H9 (cell line): Measurements from ENCODE around the gene OGA. TPM values are rescaled to one million over a fixed set of nuclear protein-coding genes. Genes with fewer than 3 reads are reported as not detected.

Source experiments
- DNase-seq: peaks from one replicate; pipeline ENCODE4 v3.0.0-alpha.2; 2017
- H2AFZ ChIP-seq: one replicate; pipeline ENCODE4 v1.6.1; 2013; ENCODE audit warnings: mild to moderate bottlenecking, low read length, control low read depth, moderate library complexity
- H2AK5ac ChIP-seq: 2 replicates; pipeline ENCODE4 v1.6.1; 2013; ENCODE audit warnings: low read length, control low read depth, mixed read lengths; ENCODE audit not compliant: insufficient read length
- H2BK120ac ChIP-seq: one replicate; pipeline ENCODE4 v1.6.1; 2013; ENCODE audit warnings: low read depth, mild to moderate bottlenecking, low read length, control low read depth, inconsistent platforms; ENCODE audit not compliant: poor library complexity, severe bottlenecking
- H2BK12ac ChIP-seq: 2 replicates; pipeline ENCODE4 v1.6.1; 2013; ENCODE audit warnings: low read length, control low read depth, mixed read lengths, low read depth; ENCODE audit not compliant: insufficient read length
- H2BK15ac ChIP-seq: 2 replicates; pipeline ENCODE4 v1.6.1; 2013; ENCODE audit warnings: low read depth, low read length, control low read depth
- H2BK20ac ChIP-seq: one replicate; pipeline ENCODE4 v1.6.1; 2013; ENCODE audit warnings: low read depth, mild to moderate bottlenecking, low read length, control low read depth, inconsistent platforms; ENCODE audit not compliant: poor library complexity, severe bottlenecking
- H2BK5ac ChIP-seq: 2 replicates; pipeline ENCODE4 v1.6.1; 2013; ENCODE audit warnings: low read length, control low read depth, mixed read lengths; ENCODE audit not compliant: insufficient read length
- H3K14ac ChIP-seq: 2 replicates; pipeline ENCODE4 v1.6.1; 2013; ENCODE audit warnings: low read length, control low read depth; ENCODE audit not compliant: insufficient read depth
- H3K18ac ChIP-seq: 2 replicates; pipeline ENCODE4 v1.6.1; 2013; ENCODE audit warnings: low read depth, mild to moderate bottlenecking, mixed read lengths, low read length, control low read depth; ENCODE audit not compliant: insufficient read length
- H3K23ac ChIP-seq: 2 replicates; pipeline ENCODE4 v1.6.1; 2013; ENCODE audit warnings: low read length, control low read depth, mixed read lengths, low read depth; ENCODE audit not compliant: insufficient read length
- H3K23me2 ChIP-seq: 2 replicates; pipeline ENCODE4 v1.6.1; 2013; ENCODE audit warnings: low read depth, mild to moderate bottlenecking, mixed read lengths, low read length, control low read depth; ENCODE audit not compliant: insufficient read length, poor library complexity, severe bottlenecking
- H3K27ac ChIP-seq: 2 replicates; pipeline ENCODE4 v1.5.1; 2013; ENCODE audit warnings: low read length, control low read depth, mixed read lengths, low read depth; ENCODE audit not compliant: insufficient read length
- H3K27me3 ChIP-seq: 2 replicates; pipeline ENCODE4 v1.6.1; 2013; ENCODE audit warnings: low read length, control low read depth, inconsistent platforms; ENCODE audit not compliant: insufficient read depth
- H3K4ac ChIP-seq: 2 replicates; pipeline ENCODE4 v1.6.1; 2013; ENCODE audit warnings: low read depth, mild to moderate bottlenecking, control low read depth, inconsistent platforms, low read length, moderate library complexity
- H3K4me1 ChIP-seq: 2 replicates; pipeline ENCODE4 v1.6.1; 2013; ENCODE audit warnings: low read length, control low read depth, inconsistent platforms; ENCODE audit not compliant: insufficient read depth
- H3K4me2 ChIP-seq: 2 replicates; pipeline ENCODE4 v1.6.1; 2013; ENCODE audit warnings: low read length, control low read depth, mixed read lengths; ENCODE audit not compliant: insufficient read length, insufficient read depth
- H3K56ac ChIP-seq: 2 replicates; pipeline ENCODE4 v1.6.1; 2013; ENCODE audit warnings: low read depth, mild to moderate bottlenecking, mixed read lengths, low read length, control low read depth; ENCODE audit not compliant: insufficient read length
- H3K79me1 ChIP-seq: 2 replicates; pipeline ENCODE4 v1.6.1; 2013; ENCODE audit warnings: low read depth, mild to moderate bottlenecking, moderate library complexity, low read length, control low read depth, inconsistent platforms; ENCODE audit not compliant: insufficient read depth, poor library complexity, severe bottlenecking
- H3K79me2 ChIP-seq: 2 replicates; pipeline ENCODE4 v1.6.1; 2013; ENCODE audit warnings: low read length, control low read depth, inconsistent platforms; ENCODE audit not compliant: insufficient read depth
- H3K9ac ChIP-seq: 2 replicates; pipeline ENCODE4 v1.6.1; 2013; ENCODE audit warnings: low read length, control low read depth, mixed read lengths; ENCODE audit not compliant: insufficient read length; ENCODE audit errors: extremely low read depth
- H3K9me3 ChIP-seq: one replicate; pipeline ENCODE4 v1.6.1; 2013; ENCODE audit warnings: low read depth, low read length, inconsistent platforms; ENCODE audit not compliant: control insufficient read depth
- H3T11ph ChIP-seq: one replicate; pipeline ENCODE4 v1.6.1; 2013; ENCODE audit warnings: mild to moderate bottlenecking, low read length, control low read depth, inconsistent platforms
- H4K20me1 ChIP-seq: one replicate; pipeline ENCODE4 v1.6.1; 2013; ENCODE audit not compliant: control insufficient read depth, insufficient read length, insufficient read depth
- H4K5ac ChIP-seq: 2 replicates; pipeline ENCODE4 v1.6.1; 2013; ENCODE audit warnings: low read depth, mild to moderate bottlenecking, mixed read lengths, low read length, control low read depth; ENCODE audit not compliant: insufficient read length
- H4K8ac ChIP-seq: replicated peaks from 2 replicates; pipeline ENCODE4 v1.6.1; 2013; ENCODE audit warnings: low read length, control low read depth, mixed read lengths, low read depth; ENCODE audit not compliant: insufficient read length
- H4K91ac ChIP-seq: 2 replicates; pipeline ENCODE4 v1.6.1; 2013; ENCODE audit warnings: low read depth, mild to moderate bottlenecking, moderate library complexity, mixed read lengths, low read length, control low read depth; ENCODE audit not compliant: insufficient read length
- H3K27ac Mint-ChIP-seq, 3 experiments: 2 replicates in 2 of 3; 3 replicates in 1 of 3; pipeline ENCODE4 v1.8.0; 2020 to 2021; ENCODE audit warnings: mixed read lengths in 3 of 3, mild to moderate bottlenecking in 1 of 3, moderate library complexity in 1 of 3
- H3K27me3 Mint-ChIP-seq: 2 replicates; pipeline ENCODE4 v1.8.0; 2021; ENCODE audit warnings: low read depth, mild to moderate bottlenecking, moderate library complexity, mixed read lengths
- H3K36me3 Mint-ChIP-seq, 3 experiments: 2 replicates in 2 of 3; 3 replicates in 1 of 3; pipeline ENCODE4 v1.8.0; 2020 to 2021; ENCODE audit warnings: low read depth in 3 of 3, mixed read lengths in 3 of 3; ENCODE audit not compliant: insufficient read depth in 1 of 3
- H3K4me1 Mint-ChIP-seq, 2 experiments: 2 replicates each; pipeline ENCODE4 v1.8.0; 2020; ENCODE audit warnings: mixed read lengths in 2 of 2
- H3K4me3 Mint-ChIP-seq, 2 experiments: 2 replicates in 1 of 2; 3 replicates in 1 of 2; pipeline ENCODE4 v1.8.0; 2020 to 2021; ENCODE audit warnings: mild to moderate bottlenecking in 2 of 2, mixed read lengths in 2 of 2, moderate library complexity in 1 of 2
- H3K9me3 Mint-ChIP-seq, 2 experiments: 2 replicates in 1 of 2; 3 replicates in 1 of 2; pipeline ENCODE4 v1.8.0; 2020; ENCODE audit warnings: mild to moderate bottlenecking in 2 of 2, mixed read lengths in 2 of 2, moderate library complexity in 1 of 2
- WGBS: extraction: QIAGEN DNeasy Blood & Tissue Kit; methylation state at CpG from one replicate; pipeline ENCODE4 v1.1.7; 2013; ENCODE audit warnings: missing lambda C conversion rate, low lambda C conversion rate, mixed read lengths; ENCODE audit not compliant: insufficient read length; ENCODE audit errors: extremely low coverage; 5-methylcytosine and 5-hydroxymethylcytosine counted together
- total RNA-seq: library from RNA; stranded (reverse); gene quantifications from 2 replicates; pipeline ENCODE4 v1.2.1, GENCODE V29; 2021
- TF ChIP-seq, protein P1 (sequence below): fragments of 200-600 bp; sonication (generic); conservative IDR thresholded peaks from 3 replicates; pipeline ENCODE4 v1.8.0; 2021; ENCODE audit warnings: antibody characterized with exemption, mild to moderate bottlenecking

The OGA gene
- total RNA-seq, 1 experiment from 2014 or later, result 125 TPM

- no peak overlapping the region for H3K56ac ChIP-seq
- WGBS, result no CpG with 5 or more reads among the region's 17 CpGs
- peaks cover 2% of the 10 kb centered on the region; the same call in 1 of the 2 replicates for H3K79me2 ChIP-seq
- no peak overlapping the region for H3T11ph ChIP-seq
- TF ChIP-seq, protein P1, sequence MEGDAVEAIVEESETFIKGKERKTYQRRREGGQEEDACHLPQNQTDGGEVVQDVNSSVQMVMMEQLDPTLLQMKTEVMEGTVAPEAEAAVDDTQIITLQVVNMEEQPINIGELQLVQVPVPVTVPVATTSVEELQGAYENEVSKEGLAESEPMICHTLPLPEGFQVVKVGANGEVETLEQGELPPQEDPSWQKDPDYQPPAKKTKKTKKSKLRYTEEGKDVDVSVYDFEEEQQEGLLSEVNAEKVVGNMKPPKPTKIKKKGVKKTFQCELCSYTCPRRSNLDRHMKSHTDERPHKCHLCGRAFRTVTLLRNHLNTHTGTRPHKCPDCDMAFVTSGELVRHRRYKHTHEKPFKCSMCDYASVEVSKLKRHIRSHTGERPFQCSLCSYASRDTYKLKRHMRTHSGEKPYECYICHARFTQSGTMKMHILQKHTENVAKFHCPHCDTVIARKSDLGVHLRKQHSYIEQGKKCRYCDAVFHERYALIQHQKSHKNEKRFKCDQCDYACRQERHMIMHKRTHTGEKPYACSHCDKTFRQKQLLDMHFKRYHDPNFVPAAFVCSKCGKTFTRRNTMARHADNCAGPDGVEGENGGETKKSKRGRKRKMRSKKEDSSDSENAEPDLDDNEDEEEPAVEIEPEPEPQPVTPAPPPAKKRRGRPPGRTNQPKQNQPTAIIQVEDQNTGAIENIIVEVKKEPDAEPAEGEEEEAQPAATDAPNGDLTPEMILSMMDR, result peak; percentile 17; the same call in 1 of the 3 replicates
- H3K23ac ChIP-seq, result no peak overlapping the region
- H3K36me3 Mint-ChIP-seq, result peaks cover 6 to 18% (median 6%) of the 10 kb centered on the region in 3 experiments; a peak in 6 of 7 replicates
- H3K27me3 Mint-ChIP-seq, result peaks cover 34% of the 10 kb centered on the region
- H2BK20ac ChIP-seq, result no peak overlapping the region
- no peak overlapping the region for H3K18ac ChIP-seq
- H3K4me1 ChIP-seq, result peaks cover 5% of the 10 kb centered on the region; the same call in 1 of the 2 replicates
- peak overlapping the region; percentile 72 for H3K4me2 ChIP-seq
- peaks cover 33% of the 10 kb centered on the region for H3K23me2 ChIP-seq
- peaks cover 23% of the 10 kb centered on the region; the same call in 1 of the 2 replicates for H3K27me3 ChIP-seq
- no peak overlapping the region for H2BK15ac ChIP-seq
- H3K4me3 Mint-ChIP-seq, result peak overlapping the region; percentile 40 to 62; a peak in 3 of 5 replicates
- H2BK120ac ChIP-seq, result no peak overlapping the region
- no peak overlapping the region for H2AFZ ChIP-seq
- no peak overlapping the region for H3K27ac ChIP-seq
- no peak overlapping the region for H2BK5ac ChIP-seq
- H4K91ac ChIP-seq, result no peak overlapping the region
- H3K9me3 ChIP-seq, result no peaks in the 10 kb centered on the region
- H3K4ac ChIP-seq, result no peak overlapping the region
- H3K27ac Mint-ChIP-seq, result no peak overlapping the region; a peak in 1 of 7 replicates
- no peak overlapping the region for H2AK5ac ChIP-seq
- H3K9ac ChIP-seq, result no peak overlapping the region
- H4K20me1 ChIP-seq, result peaks cover 2% of the 10 kb centered on the region
- peak; percentile 58 for DNase-seq
- no peak overlapping the region for H4K8ac ChIP-seq
- H4K5ac ChIP-seq, result no peak overlapping the region
- H2BK12ac ChIP-seq, result no peak overlapping the region
- peaks cover 41 to 62% of the 10 kb centered on the region in 2 experiments for H3K4me1 Mint-ChIP-seq
- no peaks in the 10 kb centered on the region; a peak in 1 of 5 replicates for H3K9me3 Mint-ChIP-seq
- no peaks in the 10 kb centered on the region for H3K79me1 ChIP-seq
- H3K14ac ChIP-seq, result no peak overlapping the region
Observed at GRCh38 chr10:101780187-101780817, 37.9 kb downstream of the OGA start.
